BLaER1 (cell line): ENCODE data around the gene NLRP7.
"Not testable (repeated sequence)": the region's sequence is repeated elsewhere in the genome, so short reads cannot be mapped to it uniquely, and the experiment has no call there.

Experiments
- H3K27ac ChIP-seq: shearing (Covaris generic); formaldehyde crosslinking; 2 replicates; pipeline ENCODE4 v1.8.1; 2022
- H3K27me3 ChIP-seq: shearing (Covaris generic); formaldehyde crosslinking; 2 replicates; pipeline ENCODE4 v1.8.1; 2022
- H3K36me3 ChIP-seq: shearing (Covaris generic); formaldehyde crosslinking; 2 replicates; pipeline ENCODE4 v1.8.1; 2022
- H3K4me1 ChIP-seq: shearing (Covaris generic); formaldehyde crosslinking; 2 replicates; pipeline ENCODE4 v1.8.1; 2022
- H3K4me2 ChIP-seq: shearing (Covaris generic); formaldehyde crosslinking; 2 replicates; pipeline ENCODE4 v1.8.1; 2022
- H3K4me3 ChIP-seq: shearing (Covaris generic); formaldehyde crosslinking; 2 replicates; pipeline ENCODE4 v1.8.1; 2022
- H3K9ac ChIP-seq: shearing (Covaris generic); formaldehyde crosslinking; 2 replicates; pipeline ENCODE4 v1.8.1; 2022
- H3K9me3 ChIP-seq: shearing (Covaris generic); formaldehyde crosslinking; 2 replicates; pipeline ENCODE4 v1.8.1; 2022
- H4K20me1 ChIP-seq: shearing (Covaris generic); formaldehyde crosslinking; 2 replicates; pipeline ENCODE4 v1.8.1; 2022
- Cebpa-rat ChIP-seq: shearing (Covaris generic); IDR thresholded peaks from 2 replicates; pipeline ENCODE4 v1.8.1; 2022

NLRP7 gene

GRCh38 chr19:54896036-54896435 lies 51.3 kb downstream of the NLRP7 start:
- H3K4me3 ChIP-seq: no peak overlapping the region
- no peaks in the 10 kb centered on the region for H3K9me3 ChIP-seq
- H3K27ac ChIP-seq: no peak overlapping the region
- no peaks in the 10 kb centered on the region for H3K27me3 ChIP-seq
- no peak overlapping the region for H3K4me2 ChIP-seq
- no peaks in the 10 kb centered on the region for H3K4me1 ChIP-seq
- no peaks in the 10 kb centered on the region for H3K36me3 ChIP-seq
- TF ChIP-seq Cebpa-rat: no peak
- H4K20me1 ChIP-seq: no peaks in the 10 kb centered on the region
- H3K9ac ChIP-seq: no peak overlapping the region

GRCh38 chr19:54894106-54894505 lies 53.2 kb downstream of the NLRP7 start:
- not testable (repeated sequence) for H3K9ac ChIP-seq, H3K27me3 ChIP-seq, H3K27ac ChIP-seq, H3K4me1 ChIP-seq, H3K4me3 ChIP-seq, H3K4me2 ChIP-seq, H4K20me1 ChIP-seq, H3K36me3 ChIP-seq, H3K9me3 ChIP-seq

DNA sequence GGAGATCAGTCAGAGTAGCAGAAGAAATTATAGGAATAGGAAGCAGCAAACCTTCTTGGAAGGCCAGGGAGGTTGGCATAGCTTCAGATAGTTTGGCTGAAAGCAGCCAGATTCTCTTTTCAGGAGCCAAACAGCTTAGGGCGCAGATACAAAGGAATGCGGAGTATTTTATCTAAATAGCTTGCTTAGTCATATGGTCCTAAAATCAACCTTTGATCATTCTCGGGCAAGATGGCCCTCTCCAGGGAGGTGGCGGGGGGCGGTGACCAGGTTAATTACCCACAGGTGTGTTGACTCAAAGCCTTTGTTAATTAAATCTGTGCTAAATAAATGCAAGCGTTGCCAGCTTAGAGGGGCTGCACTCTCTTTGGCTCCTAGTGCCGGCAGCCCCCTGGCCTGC lies 53.9 kb downstream of the NLRP7 start:
- Histone ChIP-seq H4K20me1 (no peaks in the 10 kb centered on the region), H3K4me3 (no peak overlapping the region), H3K4me1 (no peaks in the 10 kb centered on the region), H3K27me3 (no peaks in the 10 kb centered on the region), H3K27ac (no peak overlapping the region), H3K9me3 (no peaks in the 10 kb centered on the region), H3K4me2 (no peak overlapping the region), H3K9ac (no peak overlapping the region), H3K36me3 (no peaks in the 10 kb centered on the region)
- no peak for TF ChIP-seq Cebpa-rat

- Histone ChIP-seq H3K9me3 (no peaks in the 10 kb centered on the region), H3K4me3 (no peak overlapping the region), H3K36me3 (no peaks in the 10 kb centered on the region), H4K20me1 (no peaks in the 10 kb centered on the region), H3K4me2 (no peak overlapping the region), H3K27ac (no peak overlapping the region), H3K9ac (no peak overlapping the region), H3K27me3 (no peaks in the 10 kb centered on the region), H3K4me1 (no peaks in the 10 kb centered on the region)
- TF ChIP-seq Cebpa-rat: no peak
Observed at GRCh38 chr19:54889566-54889965, 57.8 kb downstream of the NLRP7 start.

DNA sequence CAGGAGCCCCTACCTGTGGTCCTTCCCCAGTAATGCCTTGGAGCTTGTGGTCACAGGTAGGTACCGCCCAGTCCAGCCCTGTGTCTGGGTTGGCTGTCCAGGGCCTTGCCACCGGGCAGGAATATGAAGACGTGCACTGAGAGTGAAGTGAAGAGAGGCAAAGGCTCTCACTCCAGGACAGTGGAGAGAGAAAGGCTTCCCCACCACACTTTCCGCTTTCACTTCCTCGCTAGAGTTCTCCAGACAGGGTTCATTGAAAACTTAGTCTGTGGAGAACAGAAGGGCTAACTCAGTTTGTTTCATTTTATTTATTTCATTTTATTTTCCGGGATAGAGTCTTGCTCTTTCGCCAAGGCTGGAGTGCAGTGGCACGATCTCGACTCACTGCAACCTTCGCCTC lies 59.1 kb downstream of the NLRP7 start:
- Histone ChIP-seq H3K4me2 (no peak overlapping the region), H3K27ac (no peak overlapping the region), H3K9me3 (no peaks in the 10 kb centered on the region), H3K9ac (no peak overlapping the region), H4K20me1 (no peaks in the 10 kb centered on the region), H3K4me1 (peaks cover 9% of the 10 kb centered on the region), H3K4me3 (no peak overlapping the region), H3K27me3 (no peaks in the 10 kb centered on the region), H3K36me3 (no peaks in the 10 kb centered on the region)
- TF ChIP-seq Cebpa-rat: no peak

- Histone ChIP-seq H3K9ac (peak overlapping the region; percentile 62), H3K27ac (peak overlapping the region; percentile 85), H4K20me1 (no peaks in the 10 kb centered on the region), H3K4me3 (no peak overlapping the region), H3K4me1 (peaks cover 33% of the 10 kb centered on the region), H3K36me3 (no peaks in the 10 kb centered on the region), H3K4me2 (peak overlapping the region; percentile 78), H3K9me3 (no peaks in the 10 kb centered on the region), H3K27me3 (no peaks in the 10 kb centered on the region)
- no peak for TF ChIP-seq Cebpa-rat
Observed at GRCh38 chr19:54883228-54883627, 64.1 kb downstream of the NLRP7 start.

DNA sequence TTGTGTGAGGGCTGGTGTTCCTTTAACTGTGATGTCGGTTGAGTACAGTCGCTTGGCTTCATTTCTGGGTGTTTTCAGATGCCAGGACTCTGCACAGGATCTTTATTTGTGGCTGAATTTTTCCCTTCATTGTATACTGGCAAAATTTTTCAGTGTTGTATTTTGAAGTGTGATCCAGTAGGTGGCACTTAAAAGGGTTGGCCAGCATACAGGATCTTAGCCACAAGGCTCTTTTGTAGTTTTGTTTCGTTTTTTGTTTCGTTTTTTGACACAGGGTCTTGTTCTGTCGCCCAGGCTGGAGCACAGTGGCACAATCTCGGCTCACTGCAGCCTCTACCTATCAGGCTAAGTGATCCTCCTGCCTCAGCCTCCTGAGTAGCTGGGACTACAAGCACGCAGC lies 64.6 kb downstream of the NLRP7 start:
- Histone ChIP-seq H3K4me3 (no peak overlapping the region), H4K20me1 (no peaks in the 10 kb centered on the region), H3K4me1 (peaks cover 35% of the 10 kb centered on the region), H3K27me3 (no peaks in the 10 kb centered on the region), H3K36me3 (no peaks in the 10 kb centered on the region), H3K4me2 (peak overlapping the region; percentile 78), H3K9ac (peak overlapping the region; percentile 62), H3K9me3 (no peaks in the 10 kb centered on the region), H3K27ac (peak overlapping the region; percentile 85)
- no peak for TF ChIP-seq Cebpa-rat

- Histone ChIP-seq H3K36me3 (no peaks in the 10 kb centered on the region), H3K27me3 (no peaks in the 10 kb centered on the region), H3K9me3 (no peaks in the 10 kb centered on the region), H3K27ac (no peak overlapping the region), H3K9ac (peak overlapping the region; percentile 27; the same call in 1 of the 2 replicates), H3K4me3 (no peak overlapping the region), H4K20me1 (no peaks in the 10 kb centered on the region), H3K4me2 (peak overlapping the region; percentile 78), H3K4me1 (peaks cover 43% of the 10 kb centered on the region)
- no peak for TF ChIP-seq Cebpa-rat
Observed at GRCh38 chr19:54881884-54882283, 65.4 kb downstream of the NLRP7 start.

DNA sequence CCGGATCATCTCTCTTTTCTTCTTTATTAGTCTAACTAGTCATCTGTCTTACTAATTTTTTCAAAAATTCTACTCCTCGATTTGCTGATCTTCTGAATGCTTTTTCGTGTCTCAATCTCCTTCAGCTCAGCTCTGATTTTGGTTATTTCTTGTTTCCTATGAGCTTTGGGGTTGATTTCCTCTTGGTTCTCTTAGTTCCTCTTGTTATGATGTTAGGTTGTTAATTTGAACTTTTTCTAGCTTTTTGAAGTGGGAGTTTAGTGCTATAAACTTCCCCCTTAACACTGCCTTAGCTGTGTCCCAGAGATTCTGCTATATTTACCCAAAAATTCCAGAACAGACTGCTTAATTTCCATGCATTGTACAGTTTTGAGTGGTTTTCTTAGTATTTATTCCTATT lies 69.9 kb downstream of the NLRP7 start:
- Histone ChIP-seq H3K9me3 (no peaks in the 10 kb centered on the region), H3K4me3 (no peak overlapping the region), H3K27ac (no peak overlapping the region), H3K4me2 (no peak overlapping the region), H3K36me3 (no peaks in the 10 kb centered on the region), H3K9ac (no peak overlapping the region), H3K27me3 (no peaks in the 10 kb centered on the region), H3K4me1 (peaks cover 48% of the 10 kb centered on the region), H4K20me1 (no peaks in the 10 kb centered on the region)
- no peak for TF ChIP-seq Cebpa-rat

- Histone ChIP-seq H3K27me3 (no peaks in the 10 kb centered on the region), H3K27ac (peak overlapping the region; percentile 27; the same call in 1 of the 2 replicates), H3K4me1 (peaks cover 32% of the 10 kb centered on the region), H4K20me1 (no peaks in the 10 kb centered on the region), H3K9ac (no peak overlapping the region), H3K4me3 (no peak overlapping the region), H3K36me3 (no peaks in the 10 kb centered on the region), H3K9me3 (no peaks in the 10 kb centered on the region), H3K4me2 (peak overlapping the region; percentile 47)
- TF ChIP-seq Cebpa-rat: no peak
Observed at GRCh38 chr19:54875506-54875905, 71.8 kb downstream of the NLRP7 start.

- TF ChIP-seq Cebpa-rat: no peak
- Histone ChIP-seq H3K27ac (peak within 1 kb of the TSS; percentile 27; the same call in 1 of the 2 replicates), H3K36me3 (no peaks in the 10 kb centered on the region), H3K27me3 (no peaks in the 10 kb centered on the region), H3K4me3 (no peak within 1 kb of the TSS), H4K20me1 (no peaks in the 10 kb centered on the region), H3K4me1 (peaks cover 32% of the 10 kb centered on the region), H3K4me2 (peak within 1 kb of the TSS; percentile 47), H3K9me3 (peaks cover 3% of the 10 kb centered on the region; the same call in 1 of the 2 replicates), H3K9ac (no peak within 1 kb of the TSS)
Observed at GRCh38 chr19:54873990-54874389, 73.3 kb downstream of the NLRP7 start, which contains the start of gene FCAR. FCAR (plus strand) TSS chr19:54874235; CDS start chr19:54874290, 55 bp downstream.
